Epithelial cell of prostate (primary cell): ENCODE measurements around the gene PLXNC1.

Experiments
- DNase-seq: peaks from one replicate; pipeline ENCODE4 v3.0.0-alpha.2; 2011; ENCODE audit warnings: low read depth, low spot score
- H3K27ac ChIP-seq: fragments of 450-650 bp; 2 replicates; pipeline ENCODE4 v1.5.1; 2017; ENCODE audit warnings: mild to moderate bottlenecking

The PLXNC1 gene

GRCh38 chr12:94200695-94201094 is 52.3 kb downstream of the PLXNC1 start:
- H3K27ac ChIP-seq, result no peak overlapping the region
- DNase-seq, result no peak

GRCh38 chr12:94202245-94203180 is 54.1 kb downstream of the PLXNC1 start:
- no peak overlapping the region for H3K27ac ChIP-seq
- peak; percentile 58 for DNase-seq

- no peak for DNase-seq
- no peak overlapping the region for H3K27ac ChIP-seq
Observed at GRCh38 chr12:94203181-94203546, 54.8 kb downstream of the PLXNC1 start.

- H3K27ac ChIP-seq, result no peak overlapping the region
- DNase-seq, result no peak
Observed at GRCh38 chr12:94203796-94204195, 55.4 kb downstream of the PLXNC1 start.

GRCh38 chr12:94204499-94205247 is 56.3 kb downstream of the PLXNC1 start:
- no peak overlapping the region for H3K27ac ChIP-seq
- no peak for DNase-seq

GRCh38 chr12:94205822-94206221 is 57.4 kb downstream of the PLXNC1 start:
- no peak overlapping the region for H3K27ac ChIP-seq
- no peak for DNase-seq

GRCh38 chr12:94206886-94207285 is 58.5 kb downstream of the PLXNC1 start:
- H3K27ac ChIP-seq, result no peak overlapping the region
- DNase-seq, result no peak

- no peak overlapping the region for H3K27ac ChIP-seq
- no peak for DNase-seq
Observed at GRCh38 chr12:94207467-94207848, 59.1 kb downstream of the PLXNC1 start.

- no peak overlapping the region for H3K27ac ChIP-seq
- DNase-seq, result no peak
Observed at GRCh38 chr12:94207849-94208621, 59.7 kb downstream of the PLXNC1 start.

GRCh38 chr12:94208622-94208966 is 60.2 kb downstream of the PLXNC1 start:
- H3K27ac ChIP-seq, result no peak overlapping the region

GRCh38 chr12:94209240-94209639 is 60.9 kb downstream of the PLXNC1 start:
- H3K27ac ChIP-seq, result no peak overlapping the region
- no peak for DNase-seq

More at GRCh38 chr12:94208622-94208966, 60.2 kb downstream of the PLXNC1 start:
- DNase-seq, result no peak

- DNase-seq, result no peak
- no peak overlapping the region for H3K27ac ChIP-seq
Observed at GRCh38 chr12:94211021-94211420, 62.6 kb downstream of the PLXNC1 start.

- no peak overlapping the region for H3K27ac ChIP-seq
- no peak for DNase-seq
Observed at GRCh38 chr12:94218233-94218632, 69.9 kb downstream of the PLXNC1 start.

GRCh38 chr12:94219622-94220302 is 71.4 kb downstream of the PLXNC1 start:
- no peak for DNase-seq
- no peak overlapping the region for H3K27ac ChIP-seq

- DNase-seq, result no peak
- H3K27ac ChIP-seq, result no peak overlapping the region
Observed at GRCh38 chr12:94220804-94221203, 72.4 kb downstream of the PLXNC1 start.

- no peak for DNase-seq
- H3K27ac ChIP-seq, result no peak overlapping the region
Observed at GRCh38 chr12:94222351-94223084, 74.1 kb downstream of the PLXNC1 start.

- DNase-seq, result no peak
- no peak overlapping the region for H3K27ac ChIP-seq
Observed at GRCh38 chr12:94223842-94224241, 75.5 kb downstream of the PLXNC1 start.

GRCh38 chr12:94225506-94225905 is 77.1 kb downstream of the PLXNC1 start:
- H3K27ac ChIP-seq, result no peak overlapping the region
- no peak for DNase-seq

GRCh38 chr12:94225947-94226630 is 77.7 kb downstream of the PLXNC1 start:
- H3K27ac ChIP-seq, result no peak overlapping the region
- no peak for DNase-seq
